Neural cell (in vitro differentiated cells): ENCODE results near the gene STARD4. TPM values are rescaled to one million over a fixed set of nuclear protein-coding genes. Genes with fewer than 3 reads are reported as not detected.

ENCODE experiments used
- H2AFZ ChIP-seq: fragments of 200-600, 300-800 bp; sonication (generic), shearing (Covaris generic); 2 replicates; pipeline ENCODE4 v1.6.0; 2014; ENCODE audit warnings: low read depth, mild to moderate bottlenecking, antibody characterized with exemption, low read length, moderate library complexity
- H3F3A ChIP-seq: fragments of 200-600 bp; shearing (Covaris generic); 2 replicates; pipeline ENCODE4 v1.6.1; 2016; ENCODE audit warnings: mild to moderate bottlenecking, moderate library complexity, mixed read lengths, antibody characterized with exemption, low read length; ENCODE audit not compliant: insufficient read depth, poor library complexity, severe bottlenecking
- H3K27ac ChIP-seq: fragments of 200-600, 300-800 bp; sonication (generic), shearing (Covaris generic); 2 replicates; pipeline ENCODE4 v1.5.1; 2014; ENCODE audit warnings: mild to moderate bottlenecking, low read length, moderate library complexity
- H3K27me3 ChIP-seq: fragments of 300-800, 200-600 bp; sonication (generic), shearing (Covaris generic); 2 replicates; pipeline ENCODE4 v1.6.0; 2014; ENCODE audit warnings: mild to moderate bottlenecking, low read depth, low read length, moderate library complexity; ENCODE audit not compliant: insufficient read depth
- H3K36me3 ChIP-seq: fragments of 300-800, 200-600 bp; sonication (generic), shearing (Covaris generic); 2 replicates; pipeline ENCODE4 v1.5.1; 2014; ENCODE audit warnings: mild to moderate bottlenecking, antibody characterized with exemption, low read length, moderate library complexity; ENCODE audit not compliant: insufficient read depth
- H3K4me2 ChIP-seq: fragments of 300-800, 200-600 bp; sonication (generic), shearing (Covaris generic); 2 replicates; pipeline ENCODE4 v1.6.0; 2014; ENCODE audit warnings: mild to moderate bottlenecking, low read length
- H3K4me3 ChIP-seq: fragments of 300-800, 200-600 bp; sonication (generic), shearing (Covaris generic); 2 replicates; pipeline ENCODE4 v1.5.1; 2014; ENCODE audit warnings: mild to moderate bottlenecking, low read length, moderate library complexity
- H3K79me2 ChIP-seq: fragments of 200-600 bp; shearing (Covaris generic); replicated peaks from 2 replicates; pipeline ENCODE4 v1.6.0; 2014; ENCODE audit warnings: mild to moderate bottlenecking, low read length, moderate library complexity; ENCODE audit not compliant: insufficient read depth
- H3K9ac ChIP-seq: fragments of 300-800, 200-600 bp; sonication (generic), shearing (Covaris generic); 2 replicates; pipeline ENCODE4 v1.6.1; 2016; ENCODE audit warnings: mild to moderate bottlenecking, low read length, mixed read lengths
- H3K9me2 ChIP-seq: fragments of 200-600 bp; shearing (Covaris generic); 2 replicates; pipeline ENCODE4 v1.6.1; 2016; ENCODE audit warnings: mild to moderate bottlenecking, low read length, mixed read lengths; ENCODE audit not compliant: insufficient read depth
- H3K9me3 ChIP-seq: fragments of 200-600, 300-800 bp; sonication (generic), shearing (Covaris generic); 2 replicates; pipeline ENCODE4 v1.6.1; 2016; ENCODE audit warnings: mild to moderate bottlenecking, mixed run types, low read length, moderate library complexity, mixed read lengths
- H4K20me1 ChIP-seq: fragments of 200-600 bp; shearing (Covaris generic); 2 replicates; pipeline ENCODE4 v1.6.1; 2016; ENCODE audit warnings: mild to moderate bottlenecking, mixed run types; ENCODE audit not compliant: insufficient read depth
- EP300 ChIP-seq: fragments of 450-650 bp; conservative IDR thresholded peaks from 2 replicates; pipeline ENCODE4 v1.6.1; 2014; ENCODE audit warnings: antibody characterized with exemption, mild to moderate bottlenecking, moderate library complexity; ENCODE audit not compliant: poor library complexity, severe bottlenecking
- EZH2 ChIP-seq: fragments of 200-600, 300-800 bp; shearing (Covaris generic), sonication (generic); IDR thresholded peaks from 2 replicates; pipeline ENCODE4 v1.6.1; 2014; ENCODE audit warnings: antibody characterized with exemption, low read length, borderline replicate concordance, mild to moderate bottlenecking; ENCODE audit not compliant: insufficient read depth, poor library complexity, severe bottlenecking
- MXI1 ChIP-seq: fragments of 450-650 bp; conservative IDR thresholded peaks from 2 replicates; pipeline ENCODE4 v1.6.1; 2014; ENCODE audit warnings: antibody characterized with exemption, mild to moderate bottlenecking; ENCODE audit not compliant: poor library complexity, severe bottlenecking
- POLR2AphosphoS5 ChIP-seq: IDR thresholded peaks from 2 replicates; pipeline ENCODE4 v1.6.1; 2012
- RAD21 ChIP-seq: fragments of 450-650 bp; conservative IDR thresholded peaks from 2 replicates; pipeline ENCODE4 v1.6.1; 2014; ENCODE audit warnings: antibody characterized with exemption, mild to moderate bottlenecking, moderate library complexity
- SMC3 ChIP-seq: fragments of 450-650 bp; conservative IDR thresholded peaks from 2 replicates; pipeline ENCODE4 v1.6.1; 2014; ENCODE audit warnings: antibody characterized with exemption, mild to moderate bottlenecking, moderate library complexity; ENCODE audit not compliant: poor library complexity
- TAF1 ChIP-seq: IDR thresholded peaks from 2 replicates; pipeline ENCODE4 v1.6.1; 2012; ENCODE audit warnings: low read depth
- polyA plus RNA-seq: library from polyadenylated mRNA; depleted of rRNA; stranded (reverse); fragments of >200 nt; gene quantifications from 2 replicates; pipeline ENCODE4 v1.2.3, GENCODE V29; 2014
- TF ChIP-seq, protein P1 (sequence below): fragments of 450-650 bp; IDR thresholded peaks from 2 replicates; pipeline ENCODE4 v1.5.1; 2014; ENCODE audit warnings: antibody characterized with exemption, mild to moderate bottlenecking, moderate library complexity; ENCODE audit not compliant: poor library complexity, severe bottlenecking
- TF ChIP-seq, protein P2 (sequence below): IDR thresholded peaks from 2 replicates; pipeline ENCODE4 v1.6.1; 2012; ENCODE audit warnings: borderline replicate concordance

STARD4 gene
- polyA plus RNA-seq, 1 donor from 2014 or later = 62.6 TPM

DNA sequence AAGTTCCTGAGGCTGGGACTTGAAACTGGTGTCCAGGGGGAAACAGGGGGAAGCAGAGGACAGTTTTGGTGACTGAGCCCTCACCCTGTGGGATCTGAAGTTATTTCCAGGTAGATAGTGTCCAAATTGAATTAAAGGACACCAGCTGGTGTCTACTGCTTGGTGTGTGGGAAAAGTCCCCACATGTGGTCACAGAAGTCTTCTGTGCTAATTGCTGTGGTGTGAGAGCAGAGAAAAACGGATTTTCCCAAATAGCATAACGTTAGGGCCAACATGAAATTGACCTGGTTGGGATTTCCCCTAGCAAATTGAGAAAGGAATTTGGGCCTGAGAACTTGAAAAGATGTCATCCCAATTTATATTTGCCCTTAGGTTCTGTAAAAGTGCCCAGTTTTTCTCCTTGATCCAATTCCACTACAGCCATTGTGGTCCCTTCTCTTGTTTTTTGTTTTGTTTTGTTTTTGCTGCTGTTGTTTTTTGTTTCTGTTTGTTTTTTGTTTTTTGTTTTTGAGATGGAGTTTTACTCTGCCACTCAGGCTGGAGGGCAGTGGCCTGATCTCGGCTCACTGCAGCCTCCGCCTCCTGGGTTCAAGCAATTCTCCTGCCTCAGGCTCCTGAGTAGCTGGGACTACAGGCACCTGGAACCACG is 5.6 kb upstream of the STARD4 start:
- no peaks in the 10 kb centered on the region for H3K79me2 ChIP-seq
- no peaks in the 10 kb centered on the region for H3K27me3 ChIP-seq
- no peaks in the 10 kb centered on the region for H3K36me3 ChIP-seq
- no peak overlapping the region for H3K9ac ChIP-seq
- no peaks in the 10 kb centered on the region for H3K9me3 ChIP-seq
- no peak overlapping the region for H3K27ac ChIP-seq
- no peaks in the 10 kb centered on the region for H4K20me1 ChIP-seq
- H3K9me2 ChIP-seq = no peaks in the 10 kb centered on the region
- TF ChIP-seq RAD21 (no peak), MXI1 (no peak), EZH2 (no peak), TAF1 (no peak), EP300 (no peak), SMC3 (no peak), POLR2AphosphoS5 (no peak)
- TF ChIP-seq, protein P1, sequence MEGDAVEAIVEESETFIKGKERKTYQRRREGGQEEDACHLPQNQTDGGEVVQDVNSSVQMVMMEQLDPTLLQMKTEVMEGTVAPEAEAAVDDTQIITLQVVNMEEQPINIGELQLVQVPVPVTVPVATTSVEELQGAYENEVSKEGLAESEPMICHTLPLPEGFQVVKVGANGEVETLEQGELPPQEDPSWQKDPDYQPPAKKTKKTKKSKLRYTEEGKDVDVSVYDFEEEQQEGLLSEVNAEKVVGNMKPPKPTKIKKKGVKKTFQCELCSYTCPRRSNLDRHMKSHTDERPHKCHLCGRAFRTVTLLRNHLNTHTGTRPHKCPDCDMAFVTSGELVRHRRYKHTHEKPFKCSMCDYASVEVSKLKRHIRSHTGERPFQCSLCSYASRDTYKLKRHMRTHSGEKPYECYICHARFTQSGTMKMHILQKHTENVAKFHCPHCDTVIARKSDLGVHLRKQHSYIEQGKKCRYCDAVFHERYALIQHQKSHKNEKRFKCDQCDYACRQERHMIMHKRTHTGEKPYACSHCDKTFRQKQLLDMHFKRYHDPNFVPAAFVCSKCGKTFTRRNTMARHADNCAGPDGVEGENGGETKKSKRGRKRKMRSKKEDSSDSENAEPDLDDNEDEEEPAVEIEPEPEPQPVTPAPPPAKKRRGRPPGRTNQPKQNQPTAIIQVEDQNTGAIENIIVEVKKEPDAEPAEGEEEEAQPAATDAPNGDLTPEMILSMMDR = no peak
- TF ChIP-seq, protein P2, sequence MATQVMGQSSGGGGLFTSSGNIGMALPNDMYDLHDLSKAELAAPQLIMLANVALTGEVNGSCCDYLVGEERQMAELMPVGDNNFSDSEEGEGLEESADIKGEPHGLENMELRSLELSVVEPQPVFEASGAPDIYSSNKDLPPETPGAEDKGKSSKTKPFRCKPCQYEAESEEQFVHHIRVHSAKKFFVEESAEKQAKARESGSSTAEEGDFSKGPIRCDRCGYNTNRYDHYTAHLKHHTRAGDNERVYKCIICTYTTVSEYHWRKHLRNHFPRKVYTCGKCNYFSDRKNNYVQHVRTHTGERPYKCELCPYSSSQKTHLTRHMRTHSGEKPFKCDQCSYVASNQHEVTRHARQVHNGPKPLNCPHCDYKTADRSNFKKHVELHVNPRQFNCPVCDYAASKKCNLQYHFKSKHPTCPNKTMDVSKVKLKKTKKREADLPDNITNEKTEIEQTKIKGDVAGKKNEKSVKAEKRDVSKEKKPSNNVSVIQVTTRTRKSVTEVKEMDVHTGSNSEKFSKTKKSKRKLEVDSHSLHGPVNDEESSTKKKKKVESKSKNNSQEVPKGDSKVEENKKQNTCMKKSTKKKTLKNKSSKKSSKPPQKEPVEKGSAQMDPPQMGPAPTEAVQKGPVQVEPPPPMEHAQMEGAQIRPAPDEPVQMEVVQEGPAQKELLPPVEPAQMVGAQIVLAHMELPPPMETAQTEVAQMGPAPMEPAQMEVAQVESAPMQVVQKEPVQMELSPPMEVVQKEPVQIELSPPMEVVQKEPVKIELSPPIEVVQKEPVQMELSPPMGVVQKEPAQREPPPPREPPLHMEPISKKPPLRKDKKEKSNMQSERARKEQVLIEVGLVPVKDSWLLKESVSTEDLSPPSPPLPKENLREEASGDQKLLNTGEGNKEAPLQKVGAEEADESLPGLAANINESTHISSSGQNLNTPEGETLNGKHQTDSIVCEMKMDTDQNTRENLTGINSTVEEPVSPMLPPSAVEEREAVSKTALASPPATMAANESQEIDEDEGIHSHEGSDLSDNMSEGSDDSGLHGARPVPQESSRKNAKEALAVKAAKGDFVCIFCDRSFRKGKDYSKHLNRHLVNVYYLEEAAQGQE = no peak
- no peak overlapping the region for H3K4me2 ChIP-seq
- no peak overlapping the region for H2AFZ ChIP-seq
- no peak overlapping the region for H3K4me3 ChIP-seq
- H3F3A ChIP-seq = peaks cover 2% of the 10 kb centered on the region

DNA sequence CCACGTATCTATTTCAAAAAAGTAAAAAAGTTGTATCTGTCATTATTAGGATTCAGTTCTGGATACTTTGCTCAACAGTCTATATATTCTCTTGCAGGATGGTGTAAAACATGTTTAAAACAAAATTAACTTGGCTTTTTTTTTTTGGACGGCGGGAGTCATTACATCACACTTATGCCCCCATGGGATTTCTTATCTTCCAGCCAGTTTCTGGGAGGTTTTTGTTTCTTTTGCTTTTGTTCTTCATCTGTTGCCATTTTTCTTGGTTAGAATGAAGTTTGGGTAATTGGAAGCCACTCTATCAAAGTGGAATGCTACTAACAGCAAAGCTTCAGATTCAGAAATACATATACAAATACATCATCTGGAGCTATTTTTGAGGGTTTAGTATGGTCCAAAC is 1.8 kb upstream of the STARD4 start:
- H3K79me2 ChIP-seq = peaks cover 29% of the 10 kb centered on the region
- no peak for TF ChIP-seq TAF1
- TF ChIP-seq, protein P2 = no peak
- TF ChIP-seq POLR2AphosphoS5 = no peak
- TF ChIP-seq SMC3 = no peak
- TF ChIP-seq EZH2 = no peak
- TF ChIP-seq EP300 = no peak
- TF ChIP-seq, protein P1 = no peak
- no peak for TF ChIP-seq RAD21
- no peak for TF ChIP-seq MXI1
- H3K27ac ChIP-seq = no peak overlapping the region
- peaks cover 3% of the 10 kb centered on the region for H3F3A ChIP-seq
- H3K9me2 ChIP-seq = no peaks in the 10 kb centered on the region
- no peak overlapping the region for H2AFZ ChIP-seq
- H3K9me3 ChIP-seq = no peaks in the 10 kb centered on the region
- H3K36me3 ChIP-seq = no peaks in the 10 kb centered on the region
- H3K4me3 ChIP-seq = no peak overlapping the region
- H3K9ac ChIP-seq = no peak overlapping the region
- H4K20me1 ChIP-seq = no peaks in the 10 kb centered on the region
- no peak overlapping the region for H3K4me2 ChIP-seq
- no peaks in the 10 kb centered on the region for H3K27me3 ChIP-seq
